Activated naive CD4-positive, alpha-beta T cell treated with anti-CD3 and anti-CD28 coated beads for 36 hours (primary cell): Measurements from ENCODE around the gene GALNT16. TPM values are rescaled to one million over a fixed set of nuclear protein-coding genes. Genes with fewer than 3 reads are reported as not detected.

Experiments
- CTCF ChIA-PET: fragments of 350-600 bp; sonication (Branson Sonifier 250); formaldehyde crosslinking; loops from one replicate; lab custom pipeline; 2021; ENCODE audit warnings: antibody characterized with exemption; lab: Charles Lee
- DNase-seq: peaks from one replicate; pipeline ENCODE4 v3.0.0-alpha.2; 2020
- H3K27ac Mint-ChIP-seq: one replicate; pipeline ENCODE4 v1.8.0; 2021; ENCODE audit warnings: mild to moderate bottlenecking, mixed read lengths
- H3K27me3 Mint-ChIP-seq: one replicate; pipeline ENCODE4 v1.8.0; 2021; ENCODE audit warnings: low read depth, mixed read lengths
- H3K36me3 Mint-ChIP-seq: one replicate; pipeline ENCODE4 v1.8.0; 2021; ENCODE audit warnings: low read depth, mixed read lengths
- H3K4me1 Mint-ChIP-seq: one replicate; pipeline ENCODE4 v1.8.0; 2021; ENCODE audit warnings: low read depth, mixed read lengths
- H3K4me3 Mint-ChIP-seq: one replicate; pipeline ENCODE4 v1.8.0; 2021; ENCODE audit warnings: mild to moderate bottlenecking, moderate library complexity, mixed read lengths
- H3K9me3 Mint-ChIP-seq: one replicate; pipeline ENCODE4 v1.8.0; 2021; ENCODE audit warnings: mixed read lengths
- intact Hi-C: fragments of 100-400 bp; cut with micrococcal nuclease; formaldehyde crosslinking; loops from one replicate; pipeline ENCODE4 v1.15.1; 2023
- total RNA-seq, 2 experiments: library from RNA; stranded (reverse); gene quantifications; one replicate each; pipeline ENCODE4 v1.2.3, GENCODE V29; 2021

The GALNT16 gene
- total RNA-seq, 2 experiments from 2014 or later, result 0.02 TPM; not detected in 1

- H3K4me1 Mint-ChIP-seq, result no peaks in the 10 kb centered on the region
- CTCF ChIA-PET, result no interaction called here
- H3K27ac Mint-ChIP-seq, result no peak overlapping the region
- no peaks in the 10 kb centered on the region for H3K27me3 Mint-ChIP-seq
- H3K36me3 Mint-ChIP-seq, result no peaks in the 10 kb centered on the region
- no peak for DNase-seq
- intact Hi-C loops, result no loop called here
- no peaks in the 10 kb centered on the region for H3K9me3 Mint-ChIP-seq
- no peak overlapping the region for H3K4me3 Mint-ChIP-seq
These were observed 63.5 kb downstream of the GALNT16 start for GRCh38 chr14:69323266-69323998.

GRCh38 chr14:69323999-69324282 is 64.0 kb downstream of the GALNT16 start:
- DNase-seq, result no peak
- Mint-ChIP-seq H3K9me3 (no peaks in the 10 kb centered on the region), H3K27me3 (no peaks in the 10 kb centered on the region), H3K4me3 (no peak overlapping the region), H3K27ac (no peak overlapping the region), H3K4me1 (no peaks in the 10 kb centered on the region), H3K36me3 (no peaks in the 10 kb centered on the region)
- CTCF ChIA-PET, result no interaction called here
- intact Hi-C loops, result no loop called here

- no peaks in the 10 kb centered on the region for H3K27me3 Mint-ChIP-seq
- CTCF ChIA-PET, result interaction anchor here (1.0 kb wide), 1 partner anchor 12 kb away, joined by 3 read pairs; no protein-coding TSS in a partner anchor
- no peak for DNase-seq
These were observed 64.5 kb downstream of the GALNT16 start for GRCh38 chr14:69324341-69324931.

GRCh38 chr14:69325086-69325485 is 65.1 kb downstream of the GALNT16 start:
- Mint-ChIP-seq H3K36me3 (no peaks in the 10 kb centered on the region), H3K9me3 (no peaks in the 10 kb centered on the region), H3K4me3 (no peak overlapping the region), H3K27ac (no peak overlapping the region), H3K27me3 (no peaks in the 10 kb centered on the region), H3K4me1 (no peaks in the 10 kb centered on the region)
- intact Hi-C loops, result no loop called here
- CTCF ChIA-PET, result interaction anchor here (1.0 kb wide), 1 partner anchor 12 kb away, joined by 3 read pairs; no protein-coding TSS in a partner anchor
- DNase-seq, result no peak

More at GRCh38 chr14:69324341-69324931, 64.5 kb downstream of the GALNT16 start:
- Mint-ChIP-seq H3K36me3 (no peaks in the 10 kb centered on the region), H3K27ac (no peak overlapping the region), H3K4me3 (no peak overlapping the region), H3K9me3 (no peaks in the 10 kb centered on the region), H3K4me1 (no peaks in the 10 kb centered on the region)
- intact Hi-C loops, result no loop called here

- no peaks in the 10 kb centered on the region for H3K4me1 Mint-ChIP-seq
- intact Hi-C loops, result no loop called here
- no peak for DNase-seq
- H3K4me3 Mint-ChIP-seq, result no peak overlapping the region
- H3K9me3 Mint-ChIP-seq, result no peaks in the 10 kb centered on the region
- no peaks in the 10 kb centered on the region for H3K27me3 Mint-ChIP-seq
- H3K27ac Mint-ChIP-seq, result no peak overlapping the region
- CTCF ChIA-PET, result interaction anchor here (1.0 kb wide), 1 partner anchor 11 kb away, joined by 3 read pairs; no protein-coding TSS in a partner anchor
- no peaks in the 10 kb centered on the region for H3K36me3 Mint-ChIP-seq
These were observed 65.8 kb downstream of the GALNT16 start for GRCh38 chr14:69325646-69326265.

- intact Hi-C loops, result no loop called here
- Mint-ChIP-seq H3K4me1 (no peaks in the 10 kb centered on the region), H3K36me3 (no peaks in the 10 kb centered on the region), H3K4me3 (no peak overlapping the region), H3K9me3 (no peaks in the 10 kb centered on the region), H3K27ac (peak overlapping the region; percentile 1), H3K27me3 (no peaks in the 10 kb centered on the region)
- DNase-seq, result no peak
- CTCF ChIA-PET, result no interaction called here
These were observed 66.7 kb downstream of the GALNT16 start for GRCh38 chr14:69326611-69327010.

GRCh38 chr14:69327507-69327906 is 67.5 kb downstream of the GALNT16 start:
- no peaks in the 10 kb centered on the region for H3K9me3 Mint-ChIP-seq
- H3K36me3 Mint-ChIP-seq, result no peaks in the 10 kb centered on the region
- no peaks in the 10 kb centered on the region for H3K4me1 Mint-ChIP-seq
- H3K4me3 Mint-ChIP-seq, result no peak overlapping the region
- H3K27ac Mint-ChIP-seq, result no peak overlapping the region
- intact Hi-C loops, result no loop called here
- DNase-seq, result no peak
- CTCF ChIA-PET, result no interaction called here
- no peaks in the 10 kb centered on the region for H3K27me3 Mint-ChIP-seq

- H3K9me3 Mint-ChIP-seq, result no peaks in the 10 kb centered on the region
- no peaks in the 10 kb centered on the region for H3K36me3 Mint-ChIP-seq
- H3K4me1 Mint-ChIP-seq, result no peaks in the 10 kb centered on the region
- H3K27me3 Mint-ChIP-seq, result no peaks in the 10 kb centered on the region
- no peak overlapping the region for H3K4me3 Mint-ChIP-seq
- DNase-seq, result no peak
- intact Hi-C loops, result no loop called here
- no peak overlapping the region for H3K27ac Mint-ChIP-seq
- CTCF ChIA-PET, result no interaction called here
These were observed 68.4 kb downstream of the GALNT16 start for GRCh38 chr14:69328317-69328716.

GRCh38 chr14:69328765-69329164 is 68.8 kb downstream of the GALNT16 start:
- H3K4me1 Mint-ChIP-seq, result no peaks in the 10 kb centered on the region
- H3K27ac Mint-ChIP-seq, result no peak overlapping the region
- H3K9me3 Mint-ChIP-seq, result no peaks in the 10 kb centered on the region
- intact Hi-C loops, result no loop called here
- H3K27me3 Mint-ChIP-seq, result no peaks in the 10 kb centered on the region
- no peak overlapping the region for H3K4me3 Mint-ChIP-seq
- CTCF ChIA-PET, result no interaction called here
- no peak for DNase-seq
- no peaks in the 10 kb centered on the region for H3K36me3 Mint-ChIP-seq

GRCh38 chr14:69331206-69331605 is 71.2 kb downstream of the GALNT16 start:
- Mint-ChIP-seq H3K36me3 (no peaks in the 10 kb centered on the region), H3K4me3 (no peak overlapping the region), H3K4me1 (peaks cover 3% of the 10 kb centered on the region), H3K27ac (no peak overlapping the region), H3K27me3 (no peaks in the 10 kb centered on the region), H3K9me3 (no peaks in the 10 kb centered on the region)
- CTCF ChIA-PET, result no interaction called here
- DNase-seq, result no peak
- intact Hi-C loops, result no loop called here

GRCh38 chr14:69332782-69333395 is 72.9 kb downstream of the GALNT16 start:
- no peaks in the 10 kb centered on the region for H3K9me3 Mint-ChIP-seq
- CTCF ChIA-PET, result interaction anchor here (0.6 kb wide), 1 partner anchor 469 kb away, joined by 5 read pairs; no protein-coding TSS in a partner anchor
- no peaks in the 10 kb centered on the region for H3K36me3 Mint-ChIP-seq
- DNase-seq, result no peak
- no peaks in the 10 kb centered on the region for H3K27me3 Mint-ChIP-seq
- no peak overlapping the region for H3K4me3 Mint-ChIP-seq
- peaks cover 3% of the 10 kb centered on the region for H3K4me1 Mint-ChIP-seq
- intact Hi-C loops, result no loop called here
- no peak overlapping the region for H3K27ac Mint-ChIP-seq

GRCh38 chr14:69333791-69334337 is 73.9 kb downstream of the GALNT16 start:
- CTCF ChIA-PET, result interaction anchor here (0.6 kb wide), 1 partner anchor 92 kb away, joined by 3 read pairs; no protein-coding TSS in a partner anchor
- H3K9me3 Mint-ChIP-seq, result no peaks in the 10 kb centered on the region
- intact Hi-C loops, result no loop called here
- no peak for DNase-seq
- H3K27me3 Mint-ChIP-seq, result no peaks in the 10 kb centered on the region
- no peak overlapping the region for H3K27ac Mint-ChIP-seq
- H3K36me3 Mint-ChIP-seq, result no peaks in the 10 kb centered on the region
- H3K4me3 Mint-ChIP-seq, result no peak overlapping the region
- H3K4me1 Mint-ChIP-seq, result peaks cover 3% of the 10 kb centered on the region
